HepG2 (cell line): ENCODE results near the gene ARPC3. TPM values are rescaled to one million over a fixed set of nuclear protein-coding genes. Genes with fewer than 3 reads are reported as not detected.
A peak's percentile ranks its signal among the peaks of the same experiment; 100 is the strongest.

Experiments used
- AKAP8 ChIP-seq: sonication (generic); formaldehyde crosslinking; IDR thresholded peaks from 2 replicates; pipeline ENCODE4 v1.5.1; 2020; ENCODE audit warnings: mild to moderate bottlenecking, missing genetic modification reagents
- CBX5 ChIP-seq: sonication (generic); formaldehyde crosslinking; IDR thresholded peaks from 2 replicates; pipeline ENCODE4 v1.4.0; 2020; ENCODE audit warnings: missing genetic modification reagents, borderline replicate concordance
- ESRRA ChIP-seq: sonication (generic); formaldehyde crosslinking; IDR thresholded peaks from 2 replicates; pipeline ENCODE4 v1.5.1; 2020; ENCODE audit warnings: mild to moderate bottlenecking, low read depth, missing genetic modification reagents
- FOXA1 ChIP-seq, 2 experiments: fragments of 450-650 bp in 1 of 2; sonication (generic) in 1 of 2; formaldehyde crosslinking in 1 of 2; IDR thresholded peaks; 2 replicates each; pipeline versions ENCODE4 v1.4.0 to v1.6.1; 2016 to 2020; ENCODE audit warnings: missing genetic modification reagents in 1 of 2
- HDAC6 ChIP-seq: fragments of 200-600 bp; sonication (generic); IDR thresholded peaks from 2 replicates; pipeline ENCODE4 v1.7.0; 2017; ENCODE audit warnings: mild to moderate bottlenecking, antibody characterized with exemption, low read length, low read depth
- HOXD1 ChIP-seq: sonication (generic); formaldehyde crosslinking; IDR thresholded peaks from 2 replicates; pipeline ENCODE4 v1.5.0; 2020; ENCODE audit warnings: missing genetic modification reagents
- SETDB1 ChIP-seq: sonication (generic); formaldehyde crosslinking; IDR thresholded peaks from 2 replicates; pipeline ENCODE4 v1.5.1; 2020; ENCODE audit warnings: missing genetic modification reagents, mild to moderate bottlenecking, borderline replicate concordance
- SP140L ChIP-seq: sonication (generic); formaldehyde crosslinking; IDR thresholded peaks from 2 replicates; pipeline ENCODE4 v1.4.0; 2020; ENCODE audit warnings: missing genetic modification reagents, borderline replicate concordance
- SP4 ChIP-seq: sonication (generic); formaldehyde crosslinking; IDR thresholded peaks from 2 replicates; pipeline ENCODE4 v1.8.1; 2023; ENCODE audit warnings: mild to moderate bottlenecking, missing genetic modification reagents
- ZFX ChIP-seq: sonication (generic); formaldehyde crosslinking; IDR thresholded peaks from 2 replicates; pipeline ENCODE4 v1.4.0; 2020; ENCODE audit warnings: mild to moderate bottlenecking, low read depth, missing genetic modification reagents, moderate library complexity
- ZNF160 ChIP-seq: sonication (generic); formaldehyde crosslinking; IDR thresholded peaks from 2 replicates; pipeline ENCODE4 v1.8.0; 2022; ENCODE audit warnings: mild to moderate bottlenecking, inconsistent platforms, missing genetic modification reagents
- ZNF180 ChIP-seq: sonication (generic); formaldehyde crosslinking; IDR thresholded peaks from 2 replicates; pipeline ENCODE4 v1.4.0; 2020; ENCODE audit warnings: low read depth, missing genetic modification reagents, borderline replicate concordance
- ZNF550 ChIP-seq: sonication (generic); formaldehyde crosslinking; IDR thresholded peaks from 2 replicates; pipeline ENCODE4 v1.4.0; 2020; ENCODE audit warnings: mild to moderate bottlenecking, missing genetic modification reagents, borderline replicate concordance
- ZNF768 ChIP-seq: sonication (generic); formaldehyde crosslinking; IDR thresholded peaks from 2 replicates; pipeline ENCODE4 v1.4.0; 2020; ENCODE audit warnings: missing genetic modification reagents
- ZSCAN31 ChIP-seq: sonication (generic); formaldehyde crosslinking; IDR thresholded peaks from 2 replicates; pipeline ENCODE4 v1.5.0; 2020; ENCODE audit warnings: low read depth, mild to moderate bottlenecking, missing genetic modification reagents
- polyA plus RNA-seq, 8 experiments: library from polyadenylated mRNA; depleted of rRNA in 3 of 8; stranded (reverse) in 7 of 8; unstranded in 1 of 8; fragments of >200 nt; fragmentation: Illumina TruSeq in 4 of 8; extraction: Trizol in 4 of 8; gene quantifications; 2 replicates each; pipeline versions ENCODE4 v1.2.1 to v1.2.3, GENCODE V29; 2011 to 2016; ENCODE audit warnings: low read depth in 4 of 8, missing spikeins in 1 of 8, mixed read lengths in 1 of 8; ENCODE audit not compliant: insufficient read depth in 1 of 8
- total RNA-seq, 5 experiments: library from RNA; depleted of rRNA; stranded (reverse); fragments of >200 nt; fragmentation: Illumina TruSeq; extraction: Trizol; gene quantifications; 2 replicates each; pipeline ENCODE4 v1.2.3, GENCODE V29; 2016; ENCODE audit warnings: low read depth in 1 of 5
- TF ChIP-seq, protein P1 (sequence below): sonication (generic); formaldehyde crosslinking; IDR thresholded peaks from 2 replicates; pipeline ENCODE4 v1.4.0; 2020; ENCODE audit warnings: mild to moderate bottlenecking, missing genetic modification reagents, borderline replicate concordance
- TF ChIP-seq, protein P2 (sequence below): sonication (generic); formaldehyde crosslinking; IDR thresholded peaks from 2 replicates; pipeline ENCODE4 v1.4.0; 2020; ENCODE audit warnings: missing genetic modification reagents
- TF ChIP-seq, protein P3 (sequence below): sonication (generic); formaldehyde crosslinking; conservative IDR thresholded peaks from 2 replicates; pipeline ENCODE4 v1.8.0; 2022; ENCODE audit warnings: mild to moderate bottlenecking, moderate library complexity, missing genetic modification reagents

The ARPC3 gene
- total and polyA plus RNA-seq, 2 of the 13 experiments (the other 11 are each of a cell fraction or from before 2014, with no cell fraction given) = 32.7 to 234 TPM

DNA sequence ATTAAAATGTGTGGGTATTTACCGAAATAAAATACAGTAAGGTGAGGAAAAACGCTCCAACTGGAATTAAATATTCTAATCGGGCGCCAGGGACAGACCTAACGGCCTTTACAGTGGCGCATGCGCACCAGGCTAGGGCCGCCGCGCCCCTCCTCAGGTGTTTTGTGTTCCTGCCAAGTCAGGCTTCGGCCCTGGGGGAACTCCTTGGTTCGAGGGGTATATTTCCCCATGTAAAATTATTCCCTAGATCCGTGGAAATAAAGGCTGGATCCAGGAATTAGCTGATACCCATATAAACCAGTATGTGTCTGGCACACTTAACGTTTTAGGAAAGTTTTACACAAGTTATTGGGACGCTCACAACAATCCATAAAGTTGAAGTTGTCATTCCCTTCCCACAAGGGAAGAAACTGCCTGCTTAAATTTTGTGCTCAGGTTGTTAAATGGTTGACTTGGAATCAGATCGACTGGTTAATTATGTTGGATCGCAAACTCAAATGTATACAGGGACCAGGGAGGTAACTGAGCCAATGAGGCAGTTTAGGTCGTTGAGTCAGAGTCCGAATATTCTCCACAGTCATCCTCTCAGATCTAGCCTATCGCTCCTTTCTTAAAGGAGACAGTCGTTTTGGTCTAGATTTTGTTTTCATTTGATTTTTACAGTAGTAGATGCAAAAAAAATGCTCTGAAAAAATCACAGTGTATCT lies 46.0 kb downstream of the ARPC3 start (continued):
- TF ChIP-seq, protein P1, sequence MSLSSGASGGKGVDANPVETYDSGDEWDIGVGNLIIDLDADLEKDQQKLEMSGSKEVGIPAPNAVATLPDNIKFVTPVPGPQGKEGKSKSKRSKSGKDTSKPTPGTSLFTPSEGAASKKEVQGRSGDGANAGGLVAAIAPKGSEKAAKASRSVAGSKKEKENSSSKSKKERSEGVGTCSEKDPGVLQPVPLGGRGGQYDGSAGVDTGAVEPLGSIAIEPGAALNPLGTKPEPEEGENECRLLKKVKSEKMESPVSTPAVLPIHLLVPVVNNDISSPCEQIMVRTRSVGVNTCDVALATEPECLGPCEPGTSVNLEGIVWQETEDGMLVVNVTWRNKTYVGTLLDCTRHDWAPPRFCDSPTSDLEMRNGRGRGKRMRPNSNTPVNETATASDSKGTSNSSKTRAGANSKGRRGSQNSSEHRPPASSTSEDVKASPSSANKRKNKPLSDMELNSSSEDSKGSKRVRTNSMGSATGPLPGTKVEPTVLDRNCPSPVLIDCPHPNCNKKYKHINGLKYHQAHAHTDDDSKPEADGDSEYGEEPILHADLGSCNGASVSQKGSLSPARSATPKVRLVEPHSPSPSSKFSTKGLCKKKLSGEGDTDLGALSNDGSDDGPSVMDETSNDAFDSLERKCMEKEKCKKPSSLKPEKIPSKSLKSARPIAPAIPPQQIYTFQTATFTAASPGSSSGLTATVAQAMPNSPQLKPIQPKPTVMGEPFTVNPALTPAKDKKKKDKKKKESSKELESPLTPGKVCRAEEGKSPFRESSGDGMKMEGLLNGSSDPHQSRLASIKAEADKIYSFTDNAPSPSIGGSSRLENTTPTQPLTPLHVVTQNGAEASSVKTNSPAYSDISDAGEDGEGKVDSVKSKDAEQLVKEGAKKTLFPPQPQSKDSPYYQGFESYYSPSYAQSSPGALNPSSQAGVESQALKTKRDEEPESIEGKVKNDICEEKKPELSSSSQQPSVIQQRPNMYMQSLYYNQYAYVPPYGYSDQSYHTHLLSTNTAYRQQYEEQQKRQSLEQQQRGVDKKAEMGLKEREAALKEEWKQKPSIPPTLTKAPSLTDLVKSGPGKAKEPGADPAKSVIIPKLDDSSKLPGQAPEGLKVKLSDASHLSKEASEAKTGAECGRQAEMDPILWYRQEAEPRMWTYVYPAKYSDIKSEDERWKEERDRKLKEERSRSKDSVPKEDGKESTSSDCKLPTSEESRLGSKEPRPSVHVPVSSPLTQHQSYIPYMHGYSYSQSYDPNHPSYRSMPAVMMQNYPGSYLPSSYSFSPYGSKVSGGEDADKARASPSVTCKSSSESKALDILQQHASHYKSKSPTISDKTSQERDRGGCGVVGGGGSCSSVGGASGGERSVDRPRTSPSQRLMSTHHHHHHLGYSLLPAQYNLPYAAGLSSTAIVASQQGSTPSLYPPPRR (CRISPR knock-in tag) = no peak
- TF ChIP-seq ZNF550 (CRISPR knock-in tag) (no peak), SETDB1 (CRISPR knock-in tag) (no peak), HOXD1 (no peak), FOXA1 (IDR thresholded peaks at IDR 0.05) (no peak), FOXA1 (CRISPR knock-in tag; IDR thresholded peaks at IDR 0.05) (no peak), CBX5 (no peak), SP4 (CRISPR knock-in tag) (no peak), ESRRA (CRISPR knock-in tag) (no peak), ZNF180 (CRISPR knock-in tag) (no peak), ZFX (peak; percentile 41), AKAP8 (CRISPR knock-in tag) (no peak), ZNF768 (CRISPR knock-in tag) (no peak), SP140L (CRISPR knock-in tag) (no peak), ZNF160 (no peak), HDAC6 (peak; percentile 15; the same call in 1 of the 2 replicates), ZSCAN31 (CRISPR knock-in tag) (no peak)
- TF ChIP-seq, protein P2, sequence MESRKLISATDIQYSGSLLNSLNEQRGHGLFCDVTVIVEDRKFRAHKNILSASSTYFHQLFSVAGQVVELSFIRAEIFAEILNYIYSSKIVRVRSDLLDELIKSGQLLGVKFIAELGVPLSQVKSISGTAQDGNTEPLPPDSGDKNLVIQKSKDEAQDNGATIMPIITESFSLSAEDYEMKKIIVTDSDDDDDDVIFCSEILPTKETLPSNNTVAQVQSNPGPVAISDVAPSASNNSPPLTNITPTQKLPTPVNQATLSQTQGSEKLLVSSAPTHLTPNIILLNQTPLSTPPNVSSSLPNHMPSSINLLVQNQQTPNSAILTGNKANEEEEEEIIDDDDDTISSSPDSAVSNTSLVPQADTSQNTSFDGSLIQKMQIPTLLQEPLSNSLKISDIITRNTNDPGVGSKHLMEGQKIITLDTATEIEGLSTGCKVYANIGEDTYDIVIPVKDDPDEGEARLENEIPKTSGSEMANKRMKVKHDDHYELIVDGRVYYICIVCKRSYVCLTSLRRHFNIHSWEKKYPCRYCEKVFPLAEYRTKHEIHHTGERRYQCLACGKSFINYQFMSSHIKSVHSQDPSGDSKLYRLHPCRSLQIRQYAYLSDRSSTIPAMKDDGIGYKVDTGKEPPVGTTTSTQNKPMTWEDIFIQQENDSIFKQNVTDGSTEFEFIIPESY (CRISPR knock-in tag) = no peak
- TF ChIP-seq, protein P3, sequence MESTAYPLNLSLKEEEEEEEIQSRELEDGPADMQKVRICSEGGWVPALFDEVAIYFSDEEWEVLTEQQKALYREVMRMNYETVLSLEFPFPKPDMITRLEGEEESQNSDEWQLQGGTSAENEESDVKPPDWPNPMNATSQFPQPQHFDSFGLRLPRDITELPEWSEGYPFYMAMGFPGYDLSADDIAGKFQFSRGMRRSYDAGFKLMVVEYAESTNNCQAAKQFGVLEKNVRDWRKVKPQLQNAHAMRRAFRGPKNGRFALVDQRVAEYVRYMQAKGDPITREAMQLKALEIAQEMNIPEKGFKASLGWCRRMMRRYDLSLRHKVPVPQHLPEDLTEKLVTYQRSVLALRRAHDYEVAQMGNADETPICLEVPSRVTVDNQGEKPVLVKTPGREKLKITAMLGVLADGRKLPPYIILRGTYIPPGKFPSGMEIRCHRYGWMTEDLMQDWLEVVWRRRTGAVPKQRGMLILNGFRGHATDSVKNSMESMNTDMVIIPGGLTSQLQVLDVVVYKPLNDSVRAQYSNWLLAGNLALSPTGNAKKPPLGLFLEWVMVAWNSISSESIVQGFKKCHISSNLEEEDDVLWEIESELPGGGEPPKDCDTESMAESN (CRISPR knock-in tag) = no peak
